WTC11 (cell line): ENCODE measurements around the gene RPS21.

Source experiments
- ARID4B ChIP-seq: sonication (generic); formaldehyde crosslinking; IDR thresholded peaks from 2 replicates; pipeline ENCODE4 v1.8.0; 2023; ENCODE audit warnings: missing genetic modification reagents, mild to moderate bottlenecking, borderline replicate concordance
- CTCF ChIP-seq: fragments of 200-600 bp; IDR thresholded peaks from 2 replicates; pipeline ENCODE4 v1.8.0; 2022; ENCODE audit warnings: antibody characterized with exemption
- JUN ChIP-seq: sonication (generic); formaldehyde crosslinking; IDR thresholded peaks from 2 replicates; pipeline ENCODE4 v1.8.0; 2023; ENCODE audit warnings: mild to moderate bottlenecking, missing genetic modification reagents
- TEAD4 ChIP-seq: sonication (generic); formaldehyde crosslinking; IDR thresholded peaks from 2 replicates; pipeline ENCODE4 v1.8.0; 2022; ENCODE audit warnings: mild to moderate bottlenecking, missing genetic modification reagents
- ZNF396 ChIP-seq: fragments of 250-450 bp; sonication (Bioruptor Pico); IDR thresholded peaks from 2 replicates; pipeline ENCODE4 v1.8.0; 2021; ENCODE audit warnings: mild to moderate bottlenecking, moderate library complexity, borderline replicate concordance

GRCh38 chr20:62410746-62411478, 24.0 kb downstream of the RPS21 start:
- TF ChIP-seq CTCF = no peak
- TF ChIP-seq JUN = no peak
- TF ChIP-seq ZNF396 (CRISPR knock-in tag) = no peak
- TF ChIP-seq TEAD4 (CRISPR knock-in tag) = no peak
- TF ChIP-seq ARID4B (CRISPR knock-in tag) = no peak
